H1 (cell line): Measurements from ENCODE around the gene DECR2. TPM values are rescaled to one million over a fixed set of nuclear protein-coding genes. Genes with fewer than 3 reads are reported as not detected.

Experiments used
- CTCF ChIA-PET: fragments of 300-600 bp; sonication (Branson Sonifier 250); formaldehyde crosslinking; loops from one replicate; lab custom pipeline; 2021; ENCODE audit not compliant: partially characterized antibody; lab: Charles Lee
- POLR2A ChIA-PET: fragments of 300-600 bp; sonication (Branson Sonifier 250); formaldehyde crosslinking; loops from one replicate; lab custom pipeline; 2021; ENCODE audit warnings: inconsistent platforms; ENCODE audit not compliant: partially characterized antibody; lab: Charles Lee
- DNase-seq, 2 experiments: peaks; one replicate each; pipeline versions ENCODE4 v3.0.0 to v3.0.0-alpha.2; 2010 to 2022; ENCODE audit warnings: low spot score in 2 of 2, low read depth in 1 of 2, mixed read lengths in 1 of 2
- FAIRE-seq: peaks from 2 replicates; lab custom pipeline; 2011; peaks lifted over from hg19 to GRCh38; lab: Jason Lieb, UNC
- H2AFZ ChIP-seq: 2 replicates; pipeline ENCODE4 v1.8.1; 2012; ENCODE audit warnings: low read length, inconsistent platforms
- H2AK5ac ChIP-seq: 2 replicates; pipeline ENCODE4 v1.6.1; 2013; ENCODE audit warnings: low read depth, low read length
- H2BK120ac ChIP-seq: replicated peaks from 2 replicates; pipeline ENCODE3; 2013; ENCODE audit warnings: low read depth, low read length, inconsistent platforms
- H2BK12ac ChIP-seq: 2 replicates; pipeline ENCODE4 v1.6.1; 2013; ENCODE audit warnings: low read depth, low read length
- H2BK15ac ChIP-seq: 2 replicates; pipeline ENCODE4 v1.6.1; 2013; ENCODE audit warnings: low read length
- H2BK20ac ChIP-seq: 2 replicates; pipeline ENCODE4 v1.6.1; 2013; ENCODE audit warnings: low read length
- H2BK5ac ChIP-seq: 2 replicates; pipeline ENCODE4 v1.6.1; 2013; ENCODE audit warnings: low read depth, low read length
- H3K14ac ChIP-seq: 2 replicates; pipeline ENCODE4 v1.6.1; 2013; ENCODE audit warnings: inconsistent platforms; ENCODE audit not compliant: insufficient read length
- H3K18ac ChIP-seq: 2 replicates; pipeline ENCODE4 v1.6.1; 2013; ENCODE audit warnings: low read length; ENCODE audit errors: extremely low read depth
- H3K23ac ChIP-seq: 2 replicates; pipeline ENCODE4 v1.6.1; 2013; ENCODE audit warnings: inconsistent platforms; ENCODE audit not compliant: insufficient read length
- H3K23me2 ChIP-seq: 2 replicates; pipeline ENCODE4 v1.6.1; 2013; ENCODE audit warnings: low read depth, low read length
- H3K27ac ChIP-seq: 2 replicates; pipeline ENCODE4 v1.6.1; 2011; ENCODE audit warnings: low read depth, low read length, inconsistent platforms
- H3K27me3 ChIP-seq, 4 experiments: replicated peaks in 1 of 4; 1 replicate in 1 of 4; 2 replicates in 3 of 4; pipeline versions ENCODE4 v1.6.1 to v1.8.1; 2011 to 2013; ENCODE audit warnings: low read length in 3 of 4, mild to moderate bottlenecking in 3 of 4, inconsistent platforms in 2 of 4, mixed read lengths in 2 of 4, moderate library complexity in 1 of 4; ENCODE audit not compliant: control insufficient read depth in 3 of 4, insufficient read depth in 3 of 4; ENCODE audit errors: extremely low read depth in 1 of 4
- H3K36me3 ChIP-seq, 4 experiments: 2 replicates each; pipeline versions ENCODE4 v1.6.1 to v1.8.1; 2011 to 2013; ENCODE audit warnings: mild to moderate bottlenecking in 4 of 4, low read length in 3 of 4, moderate library complexity in 2 of 4, control low read depth in 1 of 4, inconsistent platforms in 1 of 4; ENCODE audit not compliant: insufficient read depth in 4 of 4, control insufficient read depth in 2 of 4
- H3K4ac ChIP-seq: replicated peaks from 2 replicates; pipeline ENCODE3; 2013; ENCODE audit warnings: low read length, low read depth, mixed read lengths, inconsistent platforms; ENCODE audit not compliant: insufficient read length
- H3K4me1 ChIP-seq, 4 experiments: replicated peaks in 1 of 4; 1 replicate in 1 of 4; 2 replicates in 3 of 4; pipeline versions ENCODE4 v1.6.1 to v1.8.1; 2011 to 2013; ENCODE audit warnings: low read length in 3 of 4, inconsistent platforms in 2 of 4, mixed read lengths in 1 of 4; ENCODE audit not compliant: insufficient read depth in 4 of 4, control insufficient read depth in 3 of 4
- H3K4me2 ChIP-seq, 2 experiments: 2 replicates each; pipeline versions ENCODE4 v1.6.1 to v1.8.1; 2011 to 2013; ENCODE audit warnings: low read depth in 2 of 2, low read length in 2 of 2, control low read depth in 1 of 2, inconsistent platforms in 1 of 2, mild to moderate bottlenecking in 1 of 2; ENCODE audit not compliant: insufficient read depth in 1 of 2
- H3K4me3 ChIP-seq, 4 experiments: fragments of 200-600, 300-600 bp in 1 of 4; sonication (generic), shearing (Covaris generic), sonication (Bioruptor Twin) in 1 of 4; 2 replicates each; pipeline versions ENCODE4 v1.5.1 to v1.8.1; 2011 to 2016; ENCODE audit warnings: low read length in 4 of 4, low read depth in 3 of 4, control low read depth in 2 of 4, inconsistent platforms in 2 of 4, mild to moderate bottlenecking in 2 of 4, mixed read lengths in 1 of 4, moderate library complexity in 1 of 4; ENCODE audit not compliant: insufficient read depth in 2 of 4; ENCODE audit errors: extremely low read depth in 1 of 4
- H3K56ac ChIP-seq: replicated peaks from 2 replicates; pipeline ENCODE3; 2013; ENCODE audit warnings: low read depth, mild to moderate bottlenecking, mixed read lengths, low read length, inconsistent platforms; ENCODE audit not compliant: insufficient read length
- H3K79me1 ChIP-seq: 2 replicates; pipeline ENCODE4 v1.6.1; 2013; ENCODE audit warnings: low read depth, low read length, control low read depth
- H3K79me2 ChIP-seq, 2 experiments: 2 replicates each; pipeline versions ENCODE4 v1.6.1 to v1.8.1; 2012 to 2013; ENCODE audit warnings: low read length in 2 of 2, mild to moderate bottlenecking in 2 of 2, inconsistent platforms in 1 of 2; ENCODE audit not compliant: insufficient read depth in 2 of 2, control insufficient read depth in 1 of 2
- H3K9ac ChIP-seq, 4 experiments: replicated peaks in 1 of 4; 1 replicate in 1 of 4; 2 replicates in 3 of 4; pipeline versions ENCODE4 v1.6.1 to v1.8.1; 2011 to 2013; ENCODE audit warnings: low read depth in 3 of 4, low read length in 3 of 4, control low read depth in 2 of 4, mild to moderate bottlenecking in 2 of 4, moderate library complexity in 2 of 4, inconsistent platforms in 1 of 4; ENCODE audit errors: extremely low read depth in 1 of 4
- H3K9me3 ChIP-seq, 2 experiments: 2 replicates each; pipeline versions ENCODE4 v1.6.1 to v1.8.1; 2012 to 2013; ENCODE audit warnings: mild to moderate bottlenecking in 2 of 2, moderate library complexity in 2 of 2, control low read depth in 1 of 2, inconsistent platforms in 1 of 2, low read depth in 1 of 2, low read length in 1 of 2, mixed read lengths in 1 of 2; ENCODE audit not compliant: insufficient read depth in 2 of 2
- H4K20me1 ChIP-seq, 2 experiments: replicated peaks in 1 of 2; 2 replicates each; pipeline versions ENCODE3 to v1.8.1; 2011 to 2013; ENCODE audit warnings: inconsistent platforms in 2 of 2, low read length in 2 of 2, mild to moderate bottlenecking in 1 of 2; ENCODE audit not compliant: insufficient read depth in 2 of 2, control insufficient read depth in 1 of 2
- H4K5ac ChIP-seq: 2 replicates; pipeline ENCODE4 v1.6.1; 2013; ENCODE audit warnings: low read length, low read depth, mixed read lengths, inconsistent platforms; ENCODE audit not compliant: insufficient read length
- H4K8ac ChIP-seq: 2 replicates; pipeline ENCODE4 v1.8.0; 2013; ENCODE audit warnings: mild to moderate bottlenecking, moderate library complexity, low read length, inconsistent platforms; ENCODE audit not compliant: insufficient read depth; ENCODE audit errors: extremely low read depth
- H4K91ac ChIP-seq: replicated peaks from 2 replicates; pipeline ENCODE3; 2013; ENCODE audit warnings: low read length, mixed read lengths, inconsistent platforms; ENCODE audit not compliant: insufficient read length
- RXRA ChIP-seq: IDR thresholded peaks from 2 replicates; pipeline ENCODE4 v1.6.1; 2011; ENCODE audit warnings: low read depth, mild to moderate bottlenecking, low read length, moderate library complexity; ENCODE audit not compliant: insufficient read depth
- WGBS, 2 experiments: shearing (Covaris generic) in 1 of 2; methylation state at CpG; one replicate each; pipeline versions ENCODE4 v1.1.6 to v1.1.7; 2013 to 2015; ENCODE audit warnings: low lambda C conversion rate in 2 of 2, mixed read lengths in 2 of 2, inconsistent platforms in 1 of 2, low coverage in 1 of 2, missing lambda C conversion rate in 1 of 2; ENCODE audit not compliant: insufficient replicate concordance in 2 of 2, insufficient coverage in 1 of 2, insufficient read length in 1 of 2; ENCODE audit errors: extremely low coverage in 1 of 2, missing lambda C conversion rate in 1 of 2; 5-methylcytosine and 5-hydroxymethylcytosine counted together
- polyA plus RNA-seq, 7 experiments: library from polyadenylated mRNA; depleted of rRNA in 3 of 7; stranded (reverse) in 5 of 7; unstranded in 2 of 7; fragments of >200 nt in 5 of 7; fragments of 200-250 nt in 2 of 7; gene quantifications; 1 replicate in 5 of 7; 2 replicates in 1 of 7; 4 replicates in 1 of 7; pipeline versions ENCODE4 v1.2.1 to v1.2.3, GENCODE V29; 2011 to 2013; ENCODE audit warnings: missing spikeins in 2 of 7, mixed read lengths in 2 of 7
- total RNA-seq: library from RNA; stranded (reverse); fragmentation: NEBNext Ultra II Directional; extraction: Animal tissue kit (Norgen Biotek cat#: 25700); gene quantifications from 2 replicates; pipeline ENCODE4 v1.2.1, GENCODE V29; 2021

DECR2 gene
- total and polyA plus RNA-seq, 2 of the 8 experiments (the other 6 are each of a cell fraction or from before 2014, with no cell fraction given), result 28.2 to 39.9 TPM

GRCh38 chr16:456891-457483 is 55.3 kb downstream of the DECR2 start:
- TF ChIP-seq RXRA, result no peak
- TF ChIP-seq, all 59 proteins: peak for 0
- POLR2A ChIA-PET, result interaction anchor here (0.6 to 1.0 kb wide), 3 partner anchors 28 to 40 kb away, joined by 3 to 4 read pairs (median 3); no protein-coding TSS in a partner anchor
- no peak for DNase-seq

More at GRCh38 chr16:456891-457483, 55.3 kb downstream of the DECR2 start:
- Histone ChIP-seq H3K9me3 (no peaks in the 10 kb centered on the region), H3K79me2 (peaks cover 0 to 4% of the 10 kb centered on the region in 2 experiments; a peak in 1 of 4 replicates), H3K23ac (no peak overlapping the region), H2BK120ac (no peak overlapping the region), H3K4me1 (peaks cover 1 to 5% (median 4%) of the 10 kb centered on the region in 4 experiments; a peak in 5 of 7 replicates), H4K20me1 (peaks cover 0 to 15% of the 10 kb centered on the region in 2 experiments), H3K56ac (no peak overlapping the region), H2BK12ac (no peak overlapping the region), H3K79me1 (no peaks in the 10 kb centered on the region), H3K4me2 (peak overlapping the region in 1 of 2 experiments; percentile 4; a peak in 1 of 4 replicates), H3K18ac (no peak overlapping the region), H4K5ac (no peak overlapping the region), H2AFZ (no peak overlapping the region), H3K9ac (no peak overlapping the region), H3K27me3 (no peaks in the 10 kb centered on the region), H3K23me2 (no peaks in the 10 kb centered on the region), H2BK15ac (0 out of 2 replicates have a peak overlapping the region, but pooled peaks have one; percentile 81), H3K36me3 (no peaks in the 10 kb centered on the region), H4K91ac (no peak overlapping the region), H2AK5ac (no peak overlapping the region), H2BK5ac (no peak overlapping the region), H3K4me3 (no peak overlapping the region), H3K14ac (no peak overlapping the region), H2BK20ac (no peak overlapping the region), H4K8ac (no peak overlapping the region), H3K4ac (no peak overlapping the region), H3K27ac (no peak overlapping the region)
- CTCF ChIA-PET, result interaction anchor here (0.9 to 1.8 kb wide), 7 partner anchors 22 to 64 kb away, joined by 3 to 4 read pairs (median 3); no protein-coding TSS in a partner anchor
- WGBS, 2 experiments, result 81% methylated on average over 11 of the region's 11 CpGs; no CpG with 5 or more reads in 1 of the 2 experiments
- no peak for FAIRE-seq
